ENCODE measurements around the gene MACROD2.

The MACROD2 gene

GRCh38 chr20:14067603-14068002 lies 72.3 kb downstream of the MACROD2 start:
- DNase-seq (ENCODE audit: low read depth): no peak
- no peak overlapping the region for H3K4me3 ChIP-seq (ENCODE audit: control insufficient read depth, low read depth, low read length)
- TF ChIP-seq CTCF (conservative IDR thresholded peaks at IDR 0.05; ENCODE audit: control insufficient read depth, insufficient read depth, low read depth, low read length): no peak

- TF ChIP-seq CTCF (conservative IDR thresholded peaks at IDR 0.05; ENCODE audit: control insufficient read depth, insufficient read depth, low read depth, low read length): no peak
- DNase-seq (ENCODE audit: low read depth): peak; percentile 81
- no peak overlapping the region for H3K4me3 ChIP-seq (ENCODE audit: control insufficient read depth, low read depth, low read length)
Observed at GRCh38 chr20:14069796-14070195, 74.5 kb downstream of the MACROD2 start.

- H3K4me3 ChIP-seq (ENCODE audit: control insufficient read depth, low read depth, low read length): no peak overlapping the region
- DNase-seq (ENCODE audit: low read depth): no peak
- TF ChIP-seq CTCF (conservative IDR thresholded peaks at IDR 0.05; ENCODE audit: control insufficient read depth, insufficient read depth, low read depth, low read length): no peak
Observed at GRCh38 chr20:14093652-14094051, 98.3 kb downstream of the MACROD2 start.

GRCh38 chr20:14098261-14098660 lies 102.9 kb downstream of the MACROD2 start:
- no peak for TF ChIP-seq CTCF (conservative IDR thresholded peaks at IDR 0.05; ENCODE audit: control insufficient read depth, insufficient read depth, low read depth, low read length)
- no peak for DNase-seq (ENCODE audit: low read depth)
- no peak overlapping the region for H3K4me3 ChIP-seq (ENCODE audit: control insufficient read depth, low read depth, low read length)

- no peak overlapping the region for H3K4me3 ChIP-seq (ENCODE audit: control insufficient read depth, low read depth, low read length)
- no peak for DNase-seq (ENCODE audit: low read depth)
- no peak for TF ChIP-seq CTCF (conservative IDR thresholded peaks at IDR 0.05; ENCODE audit: control insufficient read depth, insufficient read depth, low read depth, low read length)
Observed at GRCh38 chr20:14113416-14113815, 118.1 kb downstream of the MACROD2 start.

GRCh38 chr20:14114065-14114704 lies 118.9 kb downstream of the MACROD2 start:
- no peak overlapping the region for H3K4me3 ChIP-seq (ENCODE audit: control insufficient read depth, low read depth, low read length)
- no peak for DNase-seq (ENCODE audit: low read depth)
- no peak for TF ChIP-seq CTCF (conservative IDR thresholded peaks at IDR 0.05; ENCODE audit: control insufficient read depth, insufficient read depth, low read depth, low read length)

GRCh38 chr20:14116037-14116436 lies 120.7 kb downstream of the MACROD2 start:
- no peak for TF ChIP-seq CTCF (conservative IDR thresholded peaks at IDR 0.05; ENCODE audit: control insufficient read depth, insufficient read depth, low read depth, low read length)
- DNase-seq (ENCODE audit: low read depth): no peak
- H3K4me3 ChIP-seq (ENCODE audit: control insufficient read depth, low read depth, low read length): no peak overlapping the region
